GM10266 (cell line): Measurements from ENCODE around the gene FRMD4A.

ENCODE experiments used
- DNase-seq: peaks from one replicate; pipeline ENCODE4 v3.0.0; 2012; ENCODE audit errors: extremely low spot score
- CTCF ChIP-seq: IDR thresholded peaks from 2 replicates; pipeline ENCODE4 v1.5.1; 2012; ENCODE audit warnings: mild to moderate bottlenecking, low read depth; ENCODE audit not compliant: control insufficient read depth, insufficient read depth; ENCODE audit errors: missing control alignments

Gene FRMD4A

DNA sequence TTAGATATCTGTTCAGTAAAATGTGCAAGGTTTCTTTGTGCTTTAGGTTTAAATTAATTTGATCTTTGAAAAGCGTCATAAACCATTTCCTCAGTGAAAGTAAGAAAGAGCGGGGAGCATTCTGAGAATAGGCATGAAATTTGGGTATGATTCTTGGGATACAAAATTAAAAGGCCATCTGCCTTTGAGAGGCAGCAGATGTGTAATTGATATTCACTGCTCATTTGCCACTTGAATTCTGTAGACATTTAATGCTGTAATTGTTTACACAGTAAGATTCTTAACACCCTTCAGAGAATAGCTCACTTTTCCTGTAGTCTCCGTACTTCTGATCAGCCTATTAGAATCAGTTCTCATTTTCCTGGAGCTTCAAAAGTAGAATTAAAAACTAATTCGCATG lies 18.7 kb downstream of the FRMD4A start:
- DNase-seq = no peak

GRCh38 chr10:14311206-14311957 lies 19.3 kb downstream of the FRMD4A start:
- no peak for TF ChIP-seq CTCF
- DNase-seq = no peak

More for the DNA sequence above, 18.7 kb downstream of the FRMD4A start:
- TF ChIP-seq CTCF = no peak

GRCh38 chr10:14309593-14309992 lies 21.1 kb downstream of the FRMD4A start:
- TF ChIP-seq CTCF = no peak

GRCh38 chr10:14306190-14306589 lies 24.5 kb downstream of the FRMD4A start:
- no peak for DNase-seq

More at GRCh38 chr10:14309593-14309992, 21.1 kb downstream of the FRMD4A start:
- DNase-seq = no peak

DNA sequence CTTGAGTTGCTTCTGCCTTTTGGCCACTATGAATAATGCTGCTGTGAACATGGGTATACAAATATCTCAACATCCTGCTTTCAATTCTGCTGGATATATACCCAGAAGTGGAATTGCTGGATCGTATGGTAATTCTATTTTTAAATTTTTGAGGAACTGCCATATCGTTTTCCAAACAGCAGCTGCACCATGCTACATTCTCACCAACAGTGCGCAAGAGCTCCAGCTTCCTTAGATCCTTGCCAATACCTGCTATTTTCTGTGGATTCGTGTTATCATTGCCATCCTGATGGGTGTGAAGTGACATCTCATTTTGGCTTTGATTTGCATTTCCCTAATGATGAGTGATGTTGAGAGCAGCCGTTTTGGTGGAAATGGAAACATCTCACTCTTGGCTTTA lies 26.7 kb downstream of the FRMD4A start:
- TF ChIP-seq CTCF = no peak
- no peak for DNase-seq

More at GRCh38 chr10:14306190-14306589, 24.5 kb downstream of the FRMD4A start:
- TF ChIP-seq CTCF = no peak

DNA sequence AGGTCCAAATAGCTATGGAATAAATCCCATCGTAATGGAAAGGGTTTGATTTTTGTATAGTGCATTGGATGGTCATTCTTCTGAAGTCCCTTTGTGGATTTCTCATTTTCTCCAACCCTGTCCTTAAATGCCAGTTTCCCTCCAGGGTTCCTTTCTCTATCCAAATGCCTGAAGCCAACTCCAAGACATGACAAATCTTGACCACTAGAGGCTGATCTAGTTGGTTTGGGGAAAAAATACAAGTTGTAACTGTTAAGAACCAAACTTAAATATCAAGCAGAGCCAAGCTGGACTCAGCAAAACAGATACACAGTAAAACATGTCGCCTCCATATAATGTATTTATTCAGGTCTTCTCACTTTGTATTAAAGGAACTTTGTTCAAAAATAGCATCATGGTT lies 28.7 kb downstream of the FRMD4A start:
- no peak for TF ChIP-seq CTCF
- DNase-seq = no peak

DNA sequence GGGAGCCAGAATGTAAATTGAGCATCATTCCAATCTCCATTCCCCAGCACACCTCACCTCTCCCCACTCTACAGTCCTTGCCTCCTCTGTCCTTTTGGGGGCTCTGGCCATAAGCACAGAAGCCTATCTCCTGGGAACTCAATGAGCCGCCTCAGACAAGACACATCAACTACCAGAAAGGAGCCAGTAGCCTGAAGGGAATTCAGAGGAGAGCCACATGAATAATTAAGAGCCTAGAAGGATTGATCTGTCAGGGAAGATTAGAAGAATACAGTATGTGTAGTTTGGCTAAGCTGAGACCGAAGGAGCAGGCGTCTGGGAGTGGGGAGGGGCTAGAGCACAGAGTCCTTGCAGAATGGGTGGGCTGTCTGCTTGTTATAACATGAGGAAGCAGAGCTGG lies 31.2 kb downstream of the FRMD4A start:
- no peak for DNase-seq
- no peak for TF ChIP-seq CTCF
